ENCODE data around the gene GSTA1.

DNA sequence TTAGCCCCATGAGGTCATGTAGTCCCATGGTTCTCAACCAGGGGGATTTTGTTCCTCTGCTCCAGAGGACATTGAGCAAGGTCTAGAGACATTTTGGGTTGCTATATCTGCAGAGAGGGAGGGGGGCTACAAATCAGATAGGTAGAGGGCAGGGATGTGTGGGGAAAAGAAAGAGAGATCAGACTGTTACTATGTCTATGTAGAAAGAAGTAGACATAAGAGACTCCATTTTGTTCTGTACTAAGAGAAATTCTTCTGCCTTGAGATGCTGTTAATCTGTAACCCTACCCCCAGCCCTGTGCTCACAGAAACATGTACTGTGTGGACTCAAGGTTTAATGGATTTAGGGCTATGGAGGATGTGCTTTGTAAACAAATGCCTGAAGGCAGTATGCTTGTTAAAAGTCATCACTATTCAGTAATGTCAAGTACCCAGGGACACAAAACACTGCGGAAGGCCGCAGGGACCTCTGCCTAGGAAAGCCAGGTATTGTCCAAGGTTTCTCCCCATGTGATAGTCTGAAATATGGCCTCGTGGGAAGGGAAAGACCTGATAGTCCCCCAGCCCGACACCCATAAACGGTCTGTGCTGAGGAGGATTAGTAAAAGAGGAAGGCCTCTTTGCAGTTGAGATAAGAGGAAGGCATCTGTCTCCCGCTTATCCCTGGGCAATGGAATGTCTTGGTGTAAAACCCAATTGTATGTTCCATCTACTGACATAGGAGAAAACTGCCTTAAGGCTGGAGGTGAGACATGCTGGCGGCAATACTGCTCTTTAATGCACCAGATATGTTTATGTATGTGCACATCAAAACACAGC, 41.7 kb downstream of the GSTA1 start:
- TF ChIP-seq, protein P1, sequence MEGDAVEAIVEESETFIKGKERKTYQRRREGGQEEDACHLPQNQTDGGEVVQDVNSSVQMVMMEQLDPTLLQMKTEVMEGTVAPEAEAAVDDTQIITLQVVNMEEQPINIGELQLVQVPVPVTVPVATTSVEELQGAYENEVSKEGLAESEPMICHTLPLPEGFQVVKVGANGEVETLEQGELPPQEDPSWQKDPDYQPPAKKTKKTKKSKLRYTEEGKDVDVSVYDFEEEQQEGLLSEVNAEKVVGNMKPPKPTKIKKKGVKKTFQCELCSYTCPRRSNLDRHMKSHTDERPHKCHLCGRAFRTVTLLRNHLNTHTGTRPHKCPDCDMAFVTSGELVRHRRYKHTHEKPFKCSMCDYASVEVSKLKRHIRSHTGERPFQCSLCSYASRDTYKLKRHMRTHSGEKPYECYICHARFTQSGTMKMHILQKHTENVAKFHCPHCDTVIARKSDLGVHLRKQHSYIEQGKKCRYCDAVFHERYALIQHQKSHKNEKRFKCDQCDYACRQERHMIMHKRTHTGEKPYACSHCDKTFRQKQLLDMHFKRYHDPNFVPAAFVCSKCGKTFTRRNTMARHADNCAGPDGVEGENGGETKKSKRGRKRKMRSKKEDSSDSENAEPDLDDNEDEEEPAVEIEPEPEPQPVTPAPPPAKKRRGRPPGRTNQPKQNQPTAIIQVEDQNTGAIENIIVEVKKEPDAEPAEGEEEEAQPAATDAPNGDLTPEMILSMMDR (IDR thresholded peaks at IDR 0.05) = peak in 2 of 7 experiments; percentile 3 to 10
- TF ChIP-seq POLR2A (IDR thresholded peaks at IDR 0.05) = peak in 1 of 3 donors; percentile 55

All from body of pancreas (tissue), 4 donors.